CD4-positive, CD25-positive, alpha-beta regulatory T cell (primary cell): ENCODE measurements around the gene SMIM5. TPM values are rescaled to one million over a fixed set of nuclear protein-coding genes. Genes with fewer than 3 reads are reported as not detected.

ENCODE experiments used
- ATAC-seq, 2 donors: fragments of 150-1000 bp; cut with Tn5 transposase; one replicate each; pipeline ENCODE4 v1.10.0; 2021; ENCODE audit warnings: low read depth in 2 of 2, moderate number of reproducible peaks in 2 of 2, moderate library complexity in 1 of 2
- DNase-seq, 3 donors: peaks; one replicate each; pipeline versions ENCODE4 v3.0.0 to v3.0.0-alpha.2; 2012 to 2022; ENCODE audit warnings: mixed read lengths in 1 of 3
- H3K27ac ChIP-seq: one replicate; pipeline ENCODE4 v1.7.0; 2013; ENCODE audit warnings: mild to moderate bottlenecking, low read length; ENCODE audit not compliant: insufficient read depth, poor library complexity, severe bottlenecking
- H3K27me3 ChIP-seq: one replicate; pipeline ENCODE4 v1.7.0; 2013; ENCODE audit warnings: low read length; ENCODE audit not compliant: control insufficient read depth, insufficient read depth
- H3K36me3 ChIP-seq: one replicate; pipeline ENCODE4 v1.7.0; 2013; ENCODE audit warnings: mild to moderate bottlenecking, low read length, moderate library complexity; ENCODE audit not compliant: control insufficient read depth, insufficient read depth
- H3K4me1 ChIP-seq: 2 replicates; pipeline ENCODE4 v1.7.0; 2013; ENCODE audit warnings: mild to moderate bottlenecking, low read length; ENCODE audit not compliant: insufficient read depth, control insufficient read depth, poor library complexity, severe bottlenecking
- H3K4me3 ChIP-seq: one replicate; pipeline ENCODE4 v1.7.0; 2013; ENCODE audit warnings: low read depth, mild to moderate bottlenecking, low read length, moderate library complexity
- H3K9me3 ChIP-seq, 2 experiments: 1 replicate in 1 of 2; 2 replicates in 1 of 2; pipeline ENCODE4 v1.7.0; 2013; ENCODE audit warnings: low read length in 2 of 2, mild to moderate bottlenecking in 1 of 2, moderate library complexity in 1 of 2; ENCODE audit not compliant: control insufficient read depth in 2 of 2
- H3K27ac Mint-ChIP-seq, 3 donors: one replicate each; pipeline ENCODE4 v1.8.0; 2020 to 2022; ENCODE audit warnings: mild to moderate bottlenecking in 3 of 3, mixed read lengths in 3 of 3, moderate library complexity in 2 of 3
- H3K27me3 Mint-ChIP-seq: one replicate; pipeline ENCODE4 v1.8.0; 2022; ENCODE audit warnings: mild to moderate bottlenecking, mixed read lengths
- H3K36me3 Mint-ChIP-seq: one replicate; pipeline ENCODE4 v1.8.0; 2020; ENCODE audit warnings: mixed read lengths
- H3K4me1 Mint-ChIP-seq, 4 donors: one replicate each; pipeline ENCODE4 v1.8.0; 2020 to 2022; ENCODE audit warnings: mixed read lengths in 4 of 4, mild to moderate bottlenecking in 1 of 4
- H3K4me3 Mint-ChIP-seq, 4 donors: one replicate each; pipeline ENCODE4 v1.8.0; 2020 to 2022; ENCODE audit warnings: mild to moderate bottlenecking in 4 of 4, mixed read lengths in 4 of 4, moderate library complexity in 3 of 4
- H3K9me3 Mint-ChIP-seq, 7 donors: one replicate each; pipeline ENCODE4 v1.8.0; 2020 to 2022; ENCODE audit warnings: mixed read lengths in 7 of 7, mild to moderate bottlenecking in 3 of 7, moderate library complexity in 2 of 7
- polyA plus RNA-seq, 4 donors: library from polyadenylated mRNA; unstranded; fragments of 300-500 nt; fragmentation: Illumina TruSeq; gene quantifications; one replicate each; pipeline ENCODE4 v1.2.3, GENCODE V29; 2021
- total RNA-seq: library from RNA; stranded (reverse); gene quantifications from one replicate; pipeline ENCODE4 v1.2.3, GENCODE V29; 2022

Gene SMIM5
- total and polyA plus RNA-seq, 5 donors from 2014 or later: 0.07 to 1.6 (median 0.10) TPM; not detected in 2

DNA sequence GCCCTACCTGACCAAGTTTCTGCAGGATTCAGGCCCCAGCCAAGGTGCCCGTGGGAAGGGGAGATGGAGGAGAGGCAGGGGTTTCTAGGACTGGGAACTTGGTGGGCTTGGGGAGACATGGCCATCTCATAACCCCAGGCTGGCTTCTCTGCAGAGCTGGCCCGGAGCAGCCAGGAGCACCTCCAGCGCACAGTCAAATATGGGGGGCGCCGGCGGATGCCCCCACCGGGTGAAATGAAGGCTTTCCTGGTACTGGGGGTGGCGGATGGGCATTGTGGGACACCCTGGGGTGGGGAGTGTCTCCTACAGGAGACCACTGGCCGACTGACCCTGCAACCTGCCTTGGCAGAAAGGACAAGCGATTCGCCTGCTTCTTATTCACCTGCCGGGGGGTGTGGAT is 9.2 kb upstream of the SMIM5 start:
- Mint-ChIP-seq H3K9me3 (peaks cover 0 to 1% (median 0%) of the 10 kb centered on the region in 7 donors), H3K27ac (no peak overlapping the region), H3K36me3 (peaks cover 8% of the 10 kb centered on the region), H3K27me3 (peaks cover 4% of the 10 kb centered on the region), H3K4me3 (no peak overlapping the region), H3K4me1 (peaks cover 0 to 8% (median 0%) of the 10 kb centered on the region in 4 donors)
- Histone ChIP-seq H3K27me3 (no peaks in the 10 kb centered on the region), H3K9me3 (no peaks in the 10 kb centered on the region), H3K27ac (no peak overlapping the region), H3K4me1 (no peaks in the 10 kb centered on the region), H3K4me3 (no peak overlapping the region), H3K36me3 (no peaks in the 10 kb centered on the region)
- ATAC-seq: no peak
- DNase-seq: no peak

- peaks cover 4% of the 10 kb centered on the region for H3K27me3 Mint-ChIP-seq
- peaks cover 0 to 1% (median 0%) of the 10 kb centered on the region in 7 donors for H3K9me3 Mint-ChIP-seq
- no peak overlapping the region for H3K4me3 ChIP-seq
- H3K27ac ChIP-seq: no peak overlapping the region
- DNase-seq (no peak), ATAC-seq (no peak)
- H3K27me3 ChIP-seq: no peaks in the 10 kb centered on the region
- peaks cover 8% of the 10 kb centered on the region for H3K36me3 Mint-ChIP-seq
- H3K36me3 ChIP-seq: no peaks in the 10 kb centered on the region
- no peaks in the 10 kb centered on the region for H3K9me3 ChIP-seq
- no peaks in the 10 kb centered on the region for H3K4me1 ChIP-seq
- peaks cover 0 to 8% (median 0%) of the 10 kb centered on the region in 4 donors for H3K4me1 Mint-ChIP-seq
- no peak overlapping the region for H3K4me3 Mint-ChIP-seq
- no peak overlapping the region for H3K27ac Mint-ChIP-seq
Measured at GRCh38 chr17:75624714-75625345, 8.4 kb upstream of the SMIM5 start.

- Mint-ChIP-seq H3K27ac (no peak overlapping the region), H3K36me3 (peaks cover 8% of the 10 kb centered on the region), H3K27me3 (peaks cover 4% of the 10 kb centered on the region), H3K4me3 (no peak overlapping the region), H3K9me3 (peaks cover 0 to 1% (median 0%) of the 10 kb centered on the region in 7 donors), H3K4me1 (peaks cover 0 to 8% (median 0%) of the 10 kb centered on the region in 4 donors)
- ATAC-seq: peak in 1 of 2 donors; percentile 22
- Histone ChIP-seq H3K27ac (no peak overlapping the region), H3K4me3 (no peak overlapping the region), H3K27me3 (no peaks in the 10 kb centered on the region), H3K36me3 (no peaks in the 10 kb centered on the region), H3K4me1 (no peaks in the 10 kb centered on the region), H3K9me3 (no peaks in the 10 kb centered on the region)
- peak in 1 of 3 donors; percentile 20 for DNase-seq
Measured at GRCh38 chr17:75625813-75626486, 7.3 kb upstream of the SMIM5 start.

- no peaks in the 10 kb centered on the region for H3K27me3 ChIP-seq
- no peaks in the 10 kb centered on the region for H3K4me1 ChIP-seq
- DNase-seq: no peak
- no peaks in the 10 kb centered on the region for H3K9me3 ChIP-seq
- Mint-ChIP-seq H3K27ac (no peak overlapping the region), H3K4me1 (peaks cover 0 to 8% (median 0%) of the 10 kb centered on the region in 4 donors), H3K4me3 (no peak overlapping the region), H3K36me3 (peaks cover 8% of the 10 kb centered on the region), H3K27me3 (peaks cover 4% of the 10 kb centered on the region), H3K9me3 (peaks cover 0 to 1% (median 0%) of the 10 kb centered on the region in 7 donors)
- H3K4me3 ChIP-seq: no peak overlapping the region
- H3K27ac ChIP-seq: no peak overlapping the region
- no peaks in the 10 kb centered on the region for H3K36me3 ChIP-seq
- no peak for ATAC-seq
Measured at GRCh38 chr17:75626496-75627038, 6.7 kb upstream of the SMIM5 start.

- Mint-ChIP-seq H3K27me3 (peaks cover 3% of the 10 kb centered on the region), H3K4me1 (peaks cover 0 to 7% (median 0%) of the 10 kb centered on the region in 4 donors), H3K27ac (no peak overlapping the region), H3K4me3 (no peak overlapping the region), H3K36me3 (peaks cover 7% of the 10 kb centered on the region), H3K9me3 (peaks cover 0 to 1% (median 0%) of the 10 kb centered on the region in 7 donors)
- ATAC-seq: no peak
- H3K4me1 ChIP-seq: no peaks in the 10 kb centered on the region
- no peak overlapping the region for H3K27ac ChIP-seq
- H3K9me3 ChIP-seq: no peaks in the 10 kb centered on the region
- H3K4me3 ChIP-seq: no peak overlapping the region
- DNase-seq: no peak
- H3K27me3 ChIP-seq: no peaks in the 10 kb centered on the region
- H3K36me3 ChIP-seq: no peaks in the 10 kb centered on the region
Measured at GRCh38 chr17:75627094-75627493, 6.1 kb upstream of the SMIM5 start.

DNA sequence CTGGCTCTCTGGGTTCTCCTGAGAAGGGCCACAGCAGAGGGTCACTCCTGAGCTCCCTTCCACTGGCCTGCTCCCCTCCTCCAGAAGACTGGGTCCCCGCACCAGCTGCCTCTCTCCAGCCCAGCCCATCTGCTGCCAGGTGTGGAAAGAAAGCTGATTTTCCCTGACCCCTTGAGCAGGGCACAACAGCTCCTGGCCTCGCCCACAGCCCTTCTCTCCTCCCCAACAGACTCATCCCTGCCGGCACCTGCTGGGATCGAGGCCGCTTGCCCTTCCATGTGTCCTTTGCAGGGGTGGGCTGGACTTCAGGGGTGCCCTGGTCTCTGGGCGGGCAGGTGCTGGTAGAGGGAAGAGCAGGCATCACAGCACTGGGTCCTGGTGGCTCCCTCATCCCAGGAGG is 4.8 kb upstream of the SMIM5 start:
- DNase-seq (no peak), ATAC-seq (no peak)
- Mint-ChIP-seq H3K36me3 (no peaks in the 10 kb centered on the region), H3K4me3 (no peak overlapping the region), H3K4me1 (peaks cover 0 to 3% (median 0%) of the 10 kb centered on the region in 4 donors), H3K27ac (no peak overlapping the region), H3K27me3 (no peaks in the 10 kb centered on the region), H3K9me3 (peaks cover 0 to 1% (median 0%) of the 10 kb centered on the region in 7 donors)
- Histone ChIP-seq H3K9me3 (no peaks in the 10 kb centered on the region), H3K27ac (no peak overlapping the region), H3K27me3 (no peaks in the 10 kb centered on the region), H3K36me3 (no peaks in the 10 kb centered on the region), H3K4me3 (no peak overlapping the region), H3K4me1 (peaks cover 6% of the 10 kb centered on the region)

DNA sequence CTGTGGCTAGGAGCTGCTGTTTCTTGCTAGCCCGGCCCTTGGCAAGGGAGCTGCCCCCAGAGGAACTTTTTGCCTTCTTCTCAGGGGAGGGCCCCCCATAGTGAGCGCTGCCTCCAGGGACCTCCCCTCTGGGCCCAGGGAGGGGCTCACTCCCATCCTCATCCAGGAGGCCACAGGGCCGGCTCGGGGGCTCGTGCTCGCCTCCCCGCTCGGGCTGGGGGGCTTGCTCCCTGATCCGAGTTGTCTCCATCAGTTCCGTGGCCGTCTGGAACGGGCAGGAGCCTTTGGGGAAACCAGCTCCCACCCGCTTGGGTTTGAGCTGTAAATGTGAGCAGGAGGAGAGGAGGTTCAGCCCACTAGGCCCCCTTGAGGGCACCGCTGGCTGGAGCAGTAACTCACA is 4.1 kb upstream of the SMIM5 start:
- Mint-ChIP-seq H3K4me1 (peaks cover 0 to 5% (median 1%) of the 10 kb centered on the region in 4 donors), H3K27me3 (no peaks in the 10 kb centered on the region), H3K4me3 (no peak overlapping the region), H3K36me3 (no peaks in the 10 kb centered on the region), H3K9me3 (peaks cover 0 to 1% (median 0%) of the 10 kb centered on the region in 7 donors), H3K27ac (no peak overlapping the region)
- Histone ChIP-seq H3K9me3 (no peaks in the 10 kb centered on the region), H3K27me3 (no peaks in the 10 kb centered on the region), H3K27ac (no peak overlapping the region), H3K36me3 (no peaks in the 10 kb centered on the region), H3K4me1 (peaks cover 10% of the 10 kb centered on the region), H3K4me3 (no peak overlapping the region)
- ATAC-seq (no peak), DNase-seq (no peak)
